Kidney (tissue), 14 donors: ENCODE measurements around the gene UBL4B. TPM values are rescaled to one million over a fixed set of nuclear protein-coding genes. Genes with fewer than 3 reads are reported as not detected.

ENCODE experiments used
- DNase-seq, 5 donors: peaks; one replicate each; pipeline ENCODE4 v3.0.0-alpha.2; 2013 to 2020
- FAIRE-seq: peaks from 2 replicates; lab custom pipeline; 2012; peaks lifted over from hg19 to GRCh38; lab: Jason Lieb, UNC
- H3K27ac ChIP-seq, 2 donors: one replicate each; pipeline ENCODE4 v1.7.0; 2013; ENCODE audit warnings: low read depth in 2 of 2, low read length in 2 of 2, inconsistent platforms in 1 of 2
- H3K27me3 ChIP-seq: one replicate; pipeline ENCODE4 v1.7.1; 2013; ENCODE audit warnings: low read length, inconsistent platforms; ENCODE audit not compliant: control insufficient read depth, insufficient read depth
- H3K36me3 ChIP-seq, 3 donors: one replicate each; pipeline versions ENCODE4 v1.7.0 to v1.7.1; 2013; ENCODE audit warnings: low read length in 3 of 3, control low read depth in 1 of 3, inconsistent platforms in 1 of 3; ENCODE audit not compliant: insufficient read depth in 3 of 3, control insufficient read depth in 2 of 3
- H3K4me1 ChIP-seq, 3 donors: one replicate each; pipeline versions ENCODE4 v1.7.0 to v1.7.1; 2013; ENCODE audit warnings: low read length in 3 of 3, inconsistent platforms in 1 of 3, low read depth in 1 of 3; ENCODE audit not compliant: control insufficient read depth in 2 of 3, insufficient read depth in 2 of 3
- H3K4me3 ChIP-seq, 3 donors: one replicate each; pipeline versions ENCODE4 v1.7.0 to v1.8.1; 2013; ENCODE audit warnings: low read length in 3 of 3, control low read depth in 1 of 3, inconsistent platforms in 1 of 3
- H3K9ac ChIP-seq, 3 donors: one replicate each; pipeline versions ENCODE4 v1.7.0 to v1.7.1; 2013; ENCODE audit warnings: low read length in 3 of 3, control low read depth in 1 of 3, inconsistent platforms in 1 of 3
- H3K9me3 ChIP-seq, 3 donors: one replicate each; pipeline versions ENCODE4 v1.7.0 to v1.7.1; 2013; ENCODE audit warnings: low read length in 3 of 3, control low read depth in 1 of 3, inconsistent platforms in 1 of 3; ENCODE audit not compliant: control insufficient read depth in 2 of 3, insufficient read depth in 1 of 3
- intact Hi-C: fragments of 100-400 bp; cut with DNase I; formaldehyde crosslinking; loops from one replicate; pipeline ENCODE4 v1.11.1; 2022
- polyA plus RNA-seq: library from polyadenylated mRNA; stranded (reverse); fragments of 350-450 nt; fragmentation: Illumina TruSeq; extraction: RNeasy Lipid Tissue Mini Kit (QIAGEN cat#74804); gene quantifications from one replicate; pipeline ENCODE4 v1.2.3, GENCODE V29; 2014; ENCODE audit warnings: low read depth, low replicate concordance; ENCODE audit not compliant: insufficient read depth
- total RNA-seq: library from RNA; stranded (reverse); fragmentation: NEBNext Ultra II Directional; extraction: Animal tissue kit (Norgen Biotek cat#: 25700); gene quantifications from one replicate; pipeline ENCODE4 v1.2.1, GENCODE V29; 2021
- TF ChIP-seq, protein P1 (sequence below): IDR thresholded peaks from 3 replicates; pipeline ENCODE4 v1.5.1; 2012; ENCODE audit warnings: mild to moderate bottlenecking, moderate library complexity, borderline replicate concordance; ENCODE audit not compliant: insufficient read depth; ENCODE audit errors: extremely low read depth
- donor health status: control.
- donor health status: control.
- donor health status: control.
- donor health status: control.
- donor health status: control.
- donor health status: DM: yes; HTN: yes; CAD: no.
- donor health status: Normal renal cell carcinoma (clear cell type).

The UBL4B gene
- total and polyA plus RNA-seq, 2 donors from 2014 or later: not detected

DNA sequence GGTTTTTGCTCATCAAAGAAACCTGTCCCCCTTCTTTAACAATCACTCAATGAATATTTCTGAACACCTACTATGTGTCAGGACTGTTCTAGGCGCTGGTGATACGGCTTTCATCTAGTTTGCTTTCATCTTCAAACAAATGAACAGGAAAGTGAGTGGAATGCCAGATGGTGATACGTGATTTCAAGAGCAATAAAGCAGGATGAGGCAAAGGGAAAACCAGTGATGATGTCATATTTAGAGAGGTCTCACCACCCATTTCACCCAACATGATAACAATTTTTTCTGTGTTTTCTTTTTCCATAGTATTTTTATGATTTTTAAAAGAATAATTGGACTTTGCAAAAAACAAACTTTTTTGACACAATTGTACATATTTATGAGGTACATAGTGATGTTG is 26.7 kb downstream of the UBL4B start:
- TF ChIP-seq, protein P1, sequence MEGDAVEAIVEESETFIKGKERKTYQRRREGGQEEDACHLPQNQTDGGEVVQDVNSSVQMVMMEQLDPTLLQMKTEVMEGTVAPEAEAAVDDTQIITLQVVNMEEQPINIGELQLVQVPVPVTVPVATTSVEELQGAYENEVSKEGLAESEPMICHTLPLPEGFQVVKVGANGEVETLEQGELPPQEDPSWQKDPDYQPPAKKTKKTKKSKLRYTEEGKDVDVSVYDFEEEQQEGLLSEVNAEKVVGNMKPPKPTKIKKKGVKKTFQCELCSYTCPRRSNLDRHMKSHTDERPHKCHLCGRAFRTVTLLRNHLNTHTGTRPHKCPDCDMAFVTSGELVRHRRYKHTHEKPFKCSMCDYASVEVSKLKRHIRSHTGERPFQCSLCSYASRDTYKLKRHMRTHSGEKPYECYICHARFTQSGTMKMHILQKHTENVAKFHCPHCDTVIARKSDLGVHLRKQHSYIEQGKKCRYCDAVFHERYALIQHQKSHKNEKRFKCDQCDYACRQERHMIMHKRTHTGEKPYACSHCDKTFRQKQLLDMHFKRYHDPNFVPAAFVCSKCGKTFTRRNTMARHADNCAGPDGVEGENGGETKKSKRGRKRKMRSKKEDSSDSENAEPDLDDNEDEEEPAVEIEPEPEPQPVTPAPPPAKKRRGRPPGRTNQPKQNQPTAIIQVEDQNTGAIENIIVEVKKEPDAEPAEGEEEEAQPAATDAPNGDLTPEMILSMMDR: no peak
- DNase-seq: no peak
- no peak for FAIRE-seq
- Histone ChIP-seq H3K36me3 (no peaks in the 10 kb centered on the region), H3K9me3 (no peaks in the 10 kb centered on the region), H3K27ac (no peak overlapping the region), H3K4me3 (no peak overlapping the region), H3K4me1 (no peaks in the 10 kb centered on the region), H3K27me3 (peaks cover 8% of the 10 kb centered on the region), H3K9ac (no peak overlapping the region)
- intact Hi-C loops: no loop called here

DNA sequence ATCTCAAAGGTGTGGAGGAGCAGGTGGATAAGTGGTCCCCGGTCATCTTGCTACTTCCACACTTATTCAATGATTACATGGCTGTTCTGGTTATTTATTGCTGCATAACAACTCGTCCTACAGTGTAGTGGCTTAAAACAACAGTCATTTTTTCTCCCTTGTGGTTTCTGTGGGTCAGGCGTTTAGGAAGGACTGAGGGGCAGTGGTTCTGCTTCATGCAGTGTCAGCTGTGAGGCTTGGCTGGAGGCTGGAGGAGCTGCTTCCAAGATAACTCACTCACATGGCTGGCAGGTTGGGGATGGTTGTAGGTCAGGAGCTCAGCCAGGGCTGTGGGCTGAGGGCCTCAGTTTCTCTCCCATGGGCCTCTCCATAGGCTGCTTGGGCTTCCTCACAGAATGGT is 32.1 kb downstream of the UBL4B start:
- Histone ChIP-seq H3K36me3 (no peaks in the 10 kb centered on the region), H3K4me3 (no peak overlapping the region), H3K9ac (no peak overlapping the region), H3K27ac (no peak overlapping the region), H3K9me3 (no peaks in the 10 kb centered on the region), H3K4me1 (no peaks in the 10 kb centered on the region), H3K27me3 (peaks cover 22% of the 10 kb centered on the region)
- no peak for FAIRE-seq
- DNase-seq: no peak
- TF ChIP-seq, protein P1: no peak
- intact Hi-C loops: no loop called here

GRCh38 chr1:110148961-110149360 is 36.7 kb downstream of the UBL4B start:
- no peak for FAIRE-seq
- H3K4me1 ChIP-seq: no peaks in the 10 kb centered on the region
- H3K9me3 ChIP-seq: no peaks in the 10 kb centered on the region
- peaks cover 49% of the 10 kb centered on the region for H3K27me3 ChIP-seq
- DNase-seq: no peak
- H3K4me3 ChIP-seq: no peak overlapping the region
- no peak overlapping the region for H3K27ac ChIP-seq
- intact Hi-C loops: no loop called here
- no peak overlapping the region for H3K9ac ChIP-seq
- H3K36me3 ChIP-seq: no peaks in the 10 kb centered on the region
- TF ChIP-seq, protein P1: no peak
